SK-N-MC (cell line): ENCODE results near the gene FIGLA.

Experiments
- EZH2 ChIP-seq: fragments of 200-600 bp; sonication (generic); IDR thresholded peaks from one replicate; pipeline ENCODE4 v1.6.1; 2017; ENCODE audit warnings: antibody characterized with exemption
- POLR2AphosphoS5 ChIP-seq: IDR thresholded peaks from 2 replicates; pipeline ENCODE4 v1.6.1; 2012; ENCODE audit warnings: mild to moderate bottlenecking, low read depth, low read length, borderline replicate concordance

GRCh38 chr2:70757360-70757759 lies 33.1 kb downstream of the FIGLA start:
- TF ChIP-seq EZH2 (no peak), POLR2AphosphoS5 (no peak)
